ENCODE measurements around the gene PEX14. TPM values are rescaled to one million over a fixed set of nuclear protein-coding genes. Genes with fewer than 3 reads are reported as not detected.

PEX14 gene
- total RNA-seq, 1 donor from 2014 or later = 28.0 TPM

DNA sequence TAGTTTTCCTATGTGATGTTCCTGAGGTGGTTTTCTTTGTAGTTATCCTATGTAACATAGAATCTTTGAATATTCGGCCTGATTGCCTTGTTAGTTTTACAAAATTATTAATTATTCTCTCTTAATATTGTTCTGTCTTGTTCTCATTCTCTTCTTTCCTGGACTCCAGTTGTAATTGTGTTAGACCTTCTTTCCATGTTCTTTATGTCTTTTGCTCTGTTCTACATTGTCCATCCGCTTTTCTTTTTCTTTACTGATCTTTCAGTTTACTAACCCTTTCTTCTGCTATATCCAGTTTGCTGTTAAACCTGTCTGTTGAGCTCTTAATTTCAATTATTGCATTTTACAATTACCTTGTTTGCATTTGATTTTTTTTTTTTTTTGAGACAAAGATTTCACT lies 89.3 kb downstream of the PEX14 start:
- Mint-ChIP-seq H3K27ac (ENCODE audit: unreplicated experiment) (no peak overlapping the region), H3K4me3 (no peak overlapping the region), H3K36me3 (ENCODE audit: low read depth) (peaks cover 8% of the 10 kb centered on the region), H3K4me1 (peaks cover 7% of the 10 kb centered on the region), H3K9me3 (peaks cover 6% of the 10 kb centered on the region), H3K27me3 (ENCODE audit: low read depth) (no peaks in the 10 kb centered on the region)
- TF ChIP-seq, protein P1, sequence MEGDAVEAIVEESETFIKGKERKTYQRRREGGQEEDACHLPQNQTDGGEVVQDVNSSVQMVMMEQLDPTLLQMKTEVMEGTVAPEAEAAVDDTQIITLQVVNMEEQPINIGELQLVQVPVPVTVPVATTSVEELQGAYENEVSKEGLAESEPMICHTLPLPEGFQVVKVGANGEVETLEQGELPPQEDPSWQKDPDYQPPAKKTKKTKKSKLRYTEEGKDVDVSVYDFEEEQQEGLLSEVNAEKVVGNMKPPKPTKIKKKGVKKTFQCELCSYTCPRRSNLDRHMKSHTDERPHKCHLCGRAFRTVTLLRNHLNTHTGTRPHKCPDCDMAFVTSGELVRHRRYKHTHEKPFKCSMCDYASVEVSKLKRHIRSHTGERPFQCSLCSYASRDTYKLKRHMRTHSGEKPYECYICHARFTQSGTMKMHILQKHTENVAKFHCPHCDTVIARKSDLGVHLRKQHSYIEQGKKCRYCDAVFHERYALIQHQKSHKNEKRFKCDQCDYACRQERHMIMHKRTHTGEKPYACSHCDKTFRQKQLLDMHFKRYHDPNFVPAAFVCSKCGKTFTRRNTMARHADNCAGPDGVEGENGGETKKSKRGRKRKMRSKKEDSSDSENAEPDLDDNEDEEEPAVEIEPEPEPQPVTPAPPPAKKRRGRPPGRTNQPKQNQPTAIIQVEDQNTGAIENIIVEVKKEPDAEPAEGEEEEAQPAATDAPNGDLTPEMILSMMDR (conservative IDR thresholded peaks at IDR 0.05) = no peak
- DNase-seq (ENCODE audit: low read depth, low spot score) = no peak

DNA sequence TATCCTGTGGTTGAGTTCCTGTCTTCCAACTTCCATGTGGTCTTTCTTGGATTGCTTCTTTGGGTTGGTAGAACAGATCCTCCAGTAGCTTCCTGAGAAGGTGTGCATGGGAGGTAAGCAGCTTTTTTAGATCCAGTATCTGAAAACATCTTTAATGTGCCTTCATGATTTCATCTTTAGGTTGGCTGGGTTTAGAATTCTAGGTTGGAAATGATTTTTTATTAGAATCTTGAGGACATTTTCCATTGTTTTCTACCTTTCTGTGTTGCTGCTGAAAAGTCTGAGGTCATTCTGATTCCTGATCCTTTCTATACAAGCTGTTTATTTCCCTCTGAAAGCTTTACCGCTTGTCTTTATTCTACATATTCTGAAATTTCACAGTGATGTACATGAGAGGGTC lies 94.8 kb downstream of the PEX14 start:
- Mint-ChIP-seq H3K4me1 (no peaks in the 10 kb centered on the region), H3K9me3 (no peaks in the 10 kb centered on the region), H3K27me3 (ENCODE audit: low read depth) (no peaks in the 10 kb centered on the region), H3K27ac (ENCODE audit: unreplicated experiment) (no peak overlapping the region), H3K4me3 (no peak overlapping the region), H3K36me3 (ENCODE audit: low read depth) (peaks cover 2% of the 10 kb centered on the region)
- TF ChIP-seq, protein P1 (conservative IDR thresholded peaks at IDR 0.05) = no peak
- no peak for DNase-seq (ENCODE audit: low read depth, low spot score)

DNA sequence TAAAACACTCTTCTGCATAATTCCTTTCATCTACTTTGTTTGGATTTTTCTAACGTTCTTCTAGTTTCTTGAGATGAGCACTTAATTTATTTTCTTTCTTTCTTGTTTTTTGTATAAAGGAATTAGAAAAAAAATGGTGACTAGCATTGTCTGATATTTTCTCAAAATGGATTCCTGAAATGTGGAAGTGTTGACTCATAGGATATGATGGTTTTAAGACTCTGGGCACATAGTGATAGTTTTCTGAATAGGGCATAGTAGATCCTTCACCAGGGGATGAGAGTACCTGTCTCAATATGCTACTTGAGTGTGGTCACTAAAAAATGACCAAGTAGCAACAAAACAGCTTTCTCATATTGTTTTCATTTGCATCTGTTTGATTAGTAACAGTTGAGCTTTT lies 100.9 kb downstream of the PEX14 start:
- TF ChIP-seq, protein P1 (conservative IDR thresholded peaks at IDR 0.05) = no peak
- Mint-ChIP-seq H3K27ac (ENCODE audit: unreplicated experiment) (no peak overlapping the region), H3K9me3 (no peaks in the 10 kb centered on the region), H3K36me3 (ENCODE audit: low read depth) (peaks cover 2% of the 10 kb centered on the region), H3K4me3 (no peak overlapping the region), H3K27me3 (ENCODE audit: low read depth) (no peaks in the 10 kb centered on the region), H3K4me1 (peaks cover 3% of the 10 kb centered on the region)
- DNase-seq (ENCODE audit: low read depth, low spot score) = no peak

DNA sequence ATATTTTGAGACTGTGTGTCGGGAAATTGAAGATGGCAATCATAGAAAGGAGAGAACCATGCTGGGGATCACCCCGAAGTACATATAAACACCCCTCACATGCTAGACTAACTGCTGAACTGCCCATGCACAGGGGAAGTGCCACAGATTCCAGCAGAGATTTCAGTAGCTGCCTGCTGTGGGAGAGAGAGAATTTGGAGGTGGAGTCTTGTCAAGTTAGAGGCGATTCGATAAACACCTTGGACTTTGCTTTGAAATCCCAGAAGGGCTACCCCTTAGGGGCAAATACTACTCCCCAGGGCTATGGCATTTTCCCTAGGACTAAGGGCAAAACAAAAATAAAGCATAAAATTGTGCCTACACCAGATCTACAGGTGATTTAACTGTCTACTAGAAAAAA lies 103.3 kb downstream of the PEX14 start:
- peaks cover 3% of the 10 kb centered on the region for H3K4me1 Mint-ChIP-seq

DNA sequence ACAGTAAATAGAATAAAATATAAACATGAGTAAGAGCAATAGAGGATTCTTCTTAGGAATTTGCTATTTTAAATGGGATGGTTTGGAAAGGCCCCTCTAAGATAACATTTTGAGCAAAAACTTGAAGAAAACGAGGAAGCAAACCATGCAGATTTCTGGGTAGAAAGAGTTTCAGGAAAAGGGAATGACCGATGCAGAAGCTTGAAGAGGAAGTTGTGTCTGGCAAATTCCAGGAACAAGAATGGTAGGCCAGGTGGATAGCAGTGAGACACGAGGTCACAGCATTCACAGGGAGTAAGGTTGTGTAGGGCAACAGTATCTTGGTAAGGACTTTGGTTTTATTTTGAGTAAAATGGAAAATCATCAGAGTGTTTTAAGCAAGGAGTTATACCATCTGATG lies 108.9 kb downstream of the PEX14 start:
- no peak for DNase-seq (ENCODE audit: low read depth, low spot score)
- Mint-ChIP-seq H3K4me3 (no peak overlapping the region), H3K9me3 (peaks cover 3% of the 10 kb centered on the region)

More for the DNA sequence above, 103.3 kb downstream of the PEX14 start:
- DNase-seq (ENCODE audit: low read depth, low spot score) = no peak
- no peak overlapping the region for H3K4me3 Mint-ChIP-seq
- TF ChIP-seq, protein P1 (conservative IDR thresholded peaks at IDR 0.05) = no peak
- no peaks in the 10 kb centered on the region for H3K9me3 Mint-ChIP-seq
- no peaks in the 10 kb centered on the region for H3K36me3 Mint-ChIP-seq (ENCODE audit: low read depth)
- H3K27ac Mint-ChIP-seq (ENCODE audit: unreplicated experiment) = no peak overlapping the region
- H3K27me3 Mint-ChIP-seq (ENCODE audit: low read depth) = no peaks in the 10 kb centered on the region

More for the DNA sequence above, 108.9 kb downstream of the PEX14 start:
- H3K36me3 Mint-ChIP-seq (ENCODE audit: low read depth) = peaks cover 3% of the 10 kb centered on the region
- peaks cover 3% of the 10 kb centered on the region for H3K4me1 Mint-ChIP-seq
- TF ChIP-seq, protein P1 (conservative IDR thresholded peaks at IDR 0.05) = no peak
- no peak overlapping the region for H3K27ac Mint-ChIP-seq (ENCODE audit: unreplicated experiment)
- H3K27me3 Mint-ChIP-seq (ENCODE audit: low read depth) = no peaks in the 10 kb centered on the region

Data from neural crest cell (in vitro differentiated cells).